Tibial nerve (tissue), 4 donors: Measurements from ENCODE around the gene TAGLN2. TPM values are rescaled to one million over a fixed set of nuclear protein-coding genes. Genes with fewer than 3 reads are reported as not detected.

Experiments used
- DNase-seq, 2 donors: peaks; one replicate each; pipeline ENCODE4 v3.0.0-alpha.2; 2019; ENCODE audit warnings: low spot score in 2 of 2
- H3K27ac ChIP-seq, 4 donors: fragments of 200-600 bp; sonication (generic) in 3 of 4; one replicate each; pipeline ENCODE4 v1.5.1; 2017 to 2019; ENCODE audit warnings: mild to moderate bottlenecking in 1 of 4
- H3K27me3 ChIP-seq, 2 donors: fragments of 200-600 bp; sonication (generic) in 1 of 2; one replicate each; pipeline versions ENCODE4 v1.5.1 to v1.6.0; 2017 to 2019
- H3K36me3 ChIP-seq, 3 donors: fragments of 200-600 bp; sonication (generic); one replicate each; pipeline ENCODE4 v1.5.1; 2018 to 2019
- H3K4me1 ChIP-seq, 4 donors: fragments of 200-600 bp; sonication (generic) in 3 of 4; one replicate each; pipeline ENCODE4 v1.5.1; 2017 to 2019
- H3K4me3 ChIP-seq, 4 donors: fragments of 200-600 bp; sonication (generic) in 3 of 4; one replicate each; pipeline ENCODE4 v1.5.1; 2017 to 2019; ENCODE audit warnings: mild to moderate bottlenecking in 1 of 4, moderate library complexity in 1 of 4
- H3K9me3 ChIP-seq, 4 donors: fragments of 200-600 bp; sonication (generic) in 3 of 4; one replicate each; pipeline ENCODE4 v1.5.1; 2017 to 2019
- CTCF ChIP-seq, 5 experiments: fragments of 200-600 bp in 3 of 5; fragments of 450-650 bp in 2 of 5; sonication (generic) in 3 of 5; IDR thresholded peaks; one replicate each; pipeline ENCODE4 v1.5.1; 2016 to 2019; ENCODE audit warnings: antibody characterized with exemption in 5 of 5, mild to moderate bottlenecking in 3 of 5, moderate library complexity in 2 of 5
- EP300 ChIP-seq, 2 donors: sonication (generic); formaldehyde crosslinking; IDR thresholded peaks; one replicate each; pipeline ENCODE4 v1.6.1; 2017; ENCODE audit warnings: antibody characterized with exemption in 2 of 2, mild to moderate bottlenecking in 1 of 2
- POLR2A ChIP-seq, 2 donors: fragments of 450-650 bp; IDR thresholded peaks; one replicate each; pipeline ENCODE4 v1.6.1; 2017; ENCODE audit warnings: antibody characterized with exemption in 2 of 2, mild to moderate bottlenecking in 2 of 2, moderate library complexity in 2 of 2
- whole genome bisulfite sequencing, 2 donors: methylation state at CpG; one replicate each; pipeline ENCODE4 v1.1.5; 2018; 5-methylcytosine and 5-hydroxymethylcytosine counted together
- total RNA-seq, 4 donors: library from RNA; depleted of rRNA; stranded (reverse); fragments of >200 nt; gene quantifications; one replicate each; pipeline ENCODE4 v1.1.0, GENCODE V29; 2016

Gene TAGLN2
- total RNA-seq, 4 donors from 2014 or later = 149 to 205 (median 168) TPM

GRCh38 chr1:159922511-159923202, 2.6 kb downstream of the TAGLN2 start:
- Histone ChIP-seq H3K36me3 (peaks cover 0 to 32% (median 19%) of the 10 kb centered on the region in 3 donors), H3K27me3 (no peaks in the 10 kb centered on the region), H3K4me1 (peaks cover 0 to 53% (median 31%) of the 10 kb centered on the region in 4 donors), H3K4me3 (peak overlapping the region; percentile 73 to 99 (median 84)), H3K27ac (peak overlapping the region; percentile 86 to 98 (median 97)), H3K9me3 (no peaks in the 10 kb centered on the region)
- WGBS, 2 donors = 48 to 54% methylated on average over 5 to 7 of the region's 8 CpGs
- DNase-seq = no peak
- TF ChIP-seq POLR2A (IDR thresholded peaks at IDR 0.05) (no peak), EP300 (IDR thresholded peaks at IDR 0.05) (no peak), CTCF (IDR thresholded peaks at IDR 0.05) (no peak)

GRCh38 chr1:159921700-159922504, 3.4 kb downstream of the TAGLN2 start:
- 59 to 60% methylated on average over 15 to 18 of the region's 18 CpGs for WGBS, 2 donors
- no peaks in the 10 kb centered on the region for H3K9me3 ChIP-seq

GRCh38 chr1:159921251-159921650, 4.1 kb downstream of the TAGLN2 start:
- peak overlapping the region in 2 of 4 donors; percentile 97 to 98 for H3K27ac ChIP-seq

More at GRCh38 chr1:159921700-159922504, 3.4 kb downstream of the TAGLN2 start:
- Histone ChIP-seq H3K4me3 (peak overlapping the region in 1 of 4 donors; percentile 74), H3K27me3 (no peaks in the 10 kb centered on the region), H3K27ac (peak overlapping the region; percentile 86 to 98 (median 97)), H3K4me1 (peaks cover 0 to 59% (median 31%) of the 10 kb centered on the region in 4 donors), H3K36me3 (peaks cover 0 to 40% (median 19%) of the 10 kb centered on the region in 3 donors)
- no peak for DNase-seq
- no peak for TF ChIP-seq EP300 (IDR thresholded peaks at IDR 0.05)
- TF ChIP-seq POLR2A (IDR thresholded peaks at IDR 0.05) = no peak
- TF ChIP-seq CTCF (IDR thresholded peaks at IDR 0.05) = no peak

GRCh38 chr1:159920651-159921050, 4.7 kb downstream of the TAGLN2 start:
- WGBS, 2 donors = 69 to 71% methylated on average over 1 of the region's 1 CpG
- no peaks in the 10 kb centered on the region for H3K27me3 ChIP-seq
- TF ChIP-seq POLR2A (IDR thresholded peaks at IDR 0.05) (no peak), CTCF (IDR thresholded peaks at IDR 0.05) (no peak), EP300 (IDR thresholded peaks at IDR 0.05) (no peak)
- DNase-seq = no peak
- peak overlapping the region in 1 of 4 donors; percentile 97 for H3K27ac ChIP-seq
- H3K4me1 ChIP-seq = peaks cover 0 to 60% (median 23%) of the 10 kb centered on the region in 4 donors
- H3K9me3 ChIP-seq = no peaks in the 10 kb centered on the region
- H3K4me3 ChIP-seq = no peak overlapping the region
- H3K36me3 ChIP-seq = peaks cover 0 to 53% (median 19%) of the 10 kb centered on the region in 3 donors

More at GRCh38 chr1:159921251-159921650, 4.1 kb downstream of the TAGLN2 start:
- peaks cover 0 to 63% (median 29%) of the 10 kb centered on the region in 4 donors for H3K4me1 ChIP-seq
- 65 to 76% methylated on average over 1 of the region's 1 CpG for WGBS, 2 donors
- no peak overlapping the region for H3K4me3 ChIP-seq
- no peak for DNase-seq
- no peaks in the 10 kb centered on the region for H3K27me3 ChIP-seq
- TF ChIP-seq CTCF (IDR thresholded peaks at IDR 0.05) (no peak), EP300 (IDR thresholded peaks at IDR 0.05) (no peak), POLR2A (IDR thresholded peaks at IDR 0.05) (no peak)
- H3K9me3 ChIP-seq = no peaks in the 10 kb centered on the region
- H3K36me3 ChIP-seq = peaks cover 0 to 47% (median 19%) of the 10 kb centered on the region in 3 donors
